Measurements from ENCODE around the gene COA8.

GRCh38 chr14:103633391-103633790, 70.6 kb downstream of the COA8 start:
- TF ChIP-seq POLR2A (IDR thresholded peaks at IDR 0.05) = no peak
- no peak for TF ChIP-seq CTCF (IDR thresholded peaks at IDR 0.05)
